RPMI8226 (cell line): ENCODE measurements around the gene RAB11B.
A peak's percentile ranks its signal among the peaks of the same experiment; 100 is the strongest.
"Not testable (repeated sequence)": the region's sequence is repeated elsewhere in the genome, so short reads cannot be mapped to it uniquely, and the experiment has no call there.

Source experiments
- DNase-seq: peaks from one replicate; pipeline ENCODE4 v3.0.0-alpha.2; 2015

Gene RAB11B

DNA sequence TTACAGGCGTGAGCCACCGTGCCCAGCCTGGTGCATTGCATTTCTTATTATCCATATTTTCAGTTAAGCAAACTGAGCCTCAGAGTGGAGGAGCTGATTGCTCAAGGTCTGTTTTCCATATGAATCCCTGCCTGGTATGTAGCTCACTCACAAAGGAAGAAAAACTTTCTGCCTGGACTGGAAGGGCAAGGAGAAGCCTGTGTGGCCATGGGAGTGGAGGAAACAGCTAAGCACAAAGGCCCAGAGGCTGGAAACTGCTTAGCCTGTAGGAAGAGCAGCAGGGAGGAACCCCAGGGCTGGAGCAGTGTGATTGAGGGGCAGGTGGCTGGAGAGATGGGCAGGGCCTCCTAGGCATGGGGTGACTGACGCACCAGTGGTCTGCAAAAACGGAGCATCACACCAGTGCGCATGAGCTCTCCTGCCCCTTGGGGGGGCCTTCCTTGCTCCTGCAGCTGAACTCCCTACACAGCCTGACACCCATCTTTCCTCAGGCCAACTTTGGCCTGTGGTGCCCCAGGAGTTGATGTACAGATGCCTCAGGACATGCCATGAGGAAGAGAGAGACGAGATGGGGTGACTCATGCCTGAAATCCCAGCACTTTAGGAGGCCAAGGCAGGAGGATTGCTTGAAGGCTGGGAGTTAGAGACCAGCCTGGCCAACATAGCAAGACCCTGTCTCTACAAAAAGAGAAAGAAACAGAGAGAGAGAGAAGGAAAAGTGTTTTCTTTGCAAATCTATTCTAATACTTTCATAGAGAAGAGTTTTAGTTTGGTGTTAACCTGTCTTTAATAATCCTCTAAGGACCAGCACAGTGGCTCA lies 51.8 kb downstream of the RAB11B start:
- no peak for DNase-seq

DNA sequence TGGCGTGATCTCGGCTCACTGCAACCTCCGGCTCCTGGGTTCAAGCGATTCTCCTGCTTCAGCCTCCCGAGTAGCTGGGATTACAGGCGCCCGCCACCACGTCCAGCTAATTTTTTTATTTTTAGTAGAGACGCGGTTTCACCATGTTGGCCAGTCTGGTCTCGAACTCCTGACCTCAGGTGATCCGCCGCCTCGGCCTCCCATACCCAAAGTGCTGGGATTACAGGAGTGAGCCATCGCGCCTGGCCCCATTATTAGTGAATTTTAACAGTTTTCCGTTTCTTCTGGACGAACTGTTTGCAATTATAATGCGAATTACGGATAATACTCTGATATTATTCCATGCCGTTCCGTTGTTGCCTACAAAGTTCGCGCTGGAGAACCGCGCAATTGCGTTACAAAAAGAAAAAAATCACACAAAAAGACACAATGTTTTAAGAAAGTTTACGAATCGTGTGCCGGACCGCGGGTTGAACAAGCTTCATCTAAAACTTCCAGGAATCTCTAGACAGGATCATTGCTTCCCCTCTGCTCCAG lies 54.0 kb downstream of the RAB11B start:
- DNase-seq, result not testable (repeated sequence)

DNA sequence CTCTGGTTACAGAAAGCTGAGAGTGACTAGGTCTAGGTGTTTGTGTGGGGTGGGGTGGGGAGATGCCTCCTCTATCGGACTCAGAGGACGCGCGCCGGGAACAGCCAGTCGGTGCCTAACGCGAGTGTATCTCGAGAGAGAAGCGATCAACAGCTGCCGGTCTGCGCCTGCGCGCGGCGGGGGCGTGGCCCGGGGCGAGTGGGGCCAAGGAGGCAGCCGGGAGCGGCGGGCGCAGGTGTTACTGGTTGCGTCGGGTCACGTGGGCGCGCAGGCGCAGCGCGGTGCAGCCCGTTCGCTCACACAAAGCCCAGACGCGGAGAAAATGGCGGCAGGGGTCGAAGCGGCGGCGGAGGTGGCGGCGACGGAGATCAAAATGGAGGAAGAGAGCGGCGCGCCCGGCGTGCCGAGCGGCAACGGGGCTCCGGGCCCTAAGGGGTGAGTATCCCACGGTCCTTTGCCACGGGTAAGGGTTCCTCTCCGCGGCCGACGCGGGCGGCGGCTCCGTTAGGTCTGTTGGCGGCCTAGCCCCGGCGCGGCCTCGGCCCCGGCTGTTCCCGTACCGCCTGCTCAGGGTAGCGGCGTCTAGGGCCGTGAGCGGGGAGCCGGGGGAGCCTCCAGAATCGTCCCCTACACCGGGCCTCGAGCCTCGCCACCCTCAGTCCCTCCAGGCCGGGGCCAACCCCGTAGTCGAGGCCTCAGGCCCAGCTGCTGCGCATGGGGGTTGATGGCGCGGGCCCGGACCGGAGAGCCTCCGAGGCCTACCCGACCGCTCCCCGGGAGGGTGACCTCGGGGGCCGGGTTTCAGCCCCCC lies 54.7 kb downstream of the RAB11B start, which contains the start of gene HNRNPM:
Gene HNRNPM, plus strand, starts transcription at position 299 of the 811 bp plus-strand sequence. Its CDS starts 24 bp downstream, at position 323.
- DNase-seq, result peak; percentile 99

DNA sequence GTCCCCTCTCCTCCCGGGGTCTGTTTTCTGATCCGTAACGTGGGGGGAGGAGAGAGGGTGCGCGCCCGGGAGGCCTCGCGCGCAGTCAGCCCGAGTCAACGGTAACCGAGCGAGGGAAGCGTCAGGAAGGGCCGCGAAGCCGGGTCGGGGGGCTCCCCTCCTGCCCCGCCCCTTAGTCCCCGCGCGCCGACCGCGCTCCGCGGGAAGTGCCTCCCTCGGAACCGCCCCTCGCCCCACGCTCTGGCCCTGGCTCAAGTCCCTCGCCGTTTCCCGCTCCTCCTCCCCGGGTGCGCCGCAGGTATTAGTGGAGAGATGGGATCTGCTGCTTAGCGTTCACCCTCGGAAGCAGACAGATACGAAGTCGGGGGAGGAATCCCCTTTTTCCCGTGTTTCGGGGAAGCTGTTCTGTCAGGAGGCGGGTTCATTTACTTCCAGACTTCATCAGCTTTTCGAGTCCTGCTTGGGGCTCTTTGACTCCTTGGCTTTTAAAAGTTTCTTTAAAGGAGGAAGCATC lies 55.4 kb downstream of the RAB11B start:
- peak; percentile 47 for DNase-seq

DNA sequence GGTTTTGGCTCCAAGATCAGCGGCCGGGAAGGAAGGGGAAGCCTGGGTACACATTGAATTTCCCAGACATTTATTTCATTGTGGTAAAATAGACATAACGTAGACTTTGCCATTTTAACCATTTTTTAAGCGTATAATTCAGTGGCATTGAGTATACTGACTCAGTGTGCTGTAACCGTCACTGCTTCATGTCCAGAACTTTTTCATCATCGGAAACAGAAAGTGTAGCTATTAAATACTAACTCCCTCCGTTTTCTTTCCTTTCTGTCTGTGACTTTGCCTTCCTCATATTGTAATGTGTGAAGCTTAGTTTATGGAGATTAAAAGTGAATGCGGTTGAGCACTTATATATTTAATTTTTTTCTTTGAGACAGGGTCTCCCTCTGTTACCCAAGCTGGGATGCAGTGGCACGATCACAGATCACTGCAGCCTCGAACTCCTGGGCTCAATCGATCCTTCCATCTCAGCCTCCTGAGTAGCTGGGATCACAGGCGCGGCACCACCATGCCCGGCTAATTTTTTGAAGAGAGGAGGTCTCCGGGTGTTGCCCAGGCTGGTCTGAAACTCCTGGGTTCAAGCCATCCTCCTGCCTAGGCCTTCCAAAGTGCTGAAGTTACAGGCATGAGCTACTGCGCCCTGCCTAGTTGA lies 56.0 kb downstream of the RAB11B start:
- no peak for DNase-seq

DNA sequence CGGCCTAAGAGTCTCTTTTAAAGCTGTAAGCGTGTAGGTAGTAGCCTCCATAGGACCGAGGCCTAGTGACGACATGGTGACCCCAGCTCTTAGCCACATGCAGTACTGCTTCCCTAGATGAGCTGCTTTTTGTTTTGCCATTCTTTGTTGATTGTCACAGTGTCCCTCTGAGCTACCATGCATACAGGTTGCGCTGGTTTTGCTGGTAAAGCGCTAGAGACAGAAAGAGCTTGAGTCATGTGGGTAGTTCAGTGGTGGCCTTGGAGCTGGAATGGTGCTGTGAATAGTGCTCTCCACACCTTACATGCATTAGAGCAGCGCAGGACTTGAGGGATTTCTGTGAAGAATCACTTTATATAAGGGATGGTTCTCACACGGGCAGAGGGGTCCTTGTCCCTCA lies 59.7 kb downstream of the RAB11B start:
- no peak for DNase-seq

DNA sequence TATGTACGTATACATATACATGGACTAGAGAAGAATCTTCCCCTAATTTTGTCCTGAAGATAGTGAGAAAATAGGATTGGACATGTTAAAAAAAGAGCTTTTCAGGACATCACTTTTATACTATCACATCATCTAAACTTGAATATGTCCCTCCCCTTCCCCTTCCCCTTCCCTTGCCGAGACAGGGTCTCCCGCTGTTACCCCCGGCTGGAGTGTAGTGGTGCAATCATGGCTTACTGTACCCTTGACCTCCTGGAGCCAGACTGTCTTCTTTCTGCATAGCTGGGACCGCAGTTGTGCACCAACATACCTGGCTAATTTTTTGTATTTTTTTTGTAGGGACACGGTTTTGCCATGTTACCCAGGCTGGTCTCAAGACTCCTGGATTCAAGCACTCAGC lies 61.2 kb downstream of the RAB11B start:
- no peak for DNase-seq

DNA sequence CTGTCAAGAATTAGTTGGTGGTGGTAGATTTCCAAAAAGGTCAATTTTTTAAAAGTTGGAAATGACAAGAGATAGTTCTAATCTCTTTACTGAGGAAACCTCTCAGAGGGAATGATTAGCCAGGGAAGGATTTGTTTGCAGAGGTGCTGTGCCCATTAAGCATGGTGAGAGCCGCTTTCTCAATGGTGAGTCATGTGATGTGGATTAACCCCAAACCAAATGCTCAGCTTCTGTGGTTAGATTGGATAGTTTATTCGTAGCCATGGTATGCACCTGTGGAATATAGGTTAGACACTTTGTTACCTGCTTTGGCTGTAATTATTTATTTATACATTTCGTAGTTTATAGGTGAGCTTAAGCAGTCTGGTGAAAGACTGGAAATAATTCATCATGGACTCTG lies 61.7 kb downstream of the RAB11B start:
- no peak for DNase-seq

DNA sequence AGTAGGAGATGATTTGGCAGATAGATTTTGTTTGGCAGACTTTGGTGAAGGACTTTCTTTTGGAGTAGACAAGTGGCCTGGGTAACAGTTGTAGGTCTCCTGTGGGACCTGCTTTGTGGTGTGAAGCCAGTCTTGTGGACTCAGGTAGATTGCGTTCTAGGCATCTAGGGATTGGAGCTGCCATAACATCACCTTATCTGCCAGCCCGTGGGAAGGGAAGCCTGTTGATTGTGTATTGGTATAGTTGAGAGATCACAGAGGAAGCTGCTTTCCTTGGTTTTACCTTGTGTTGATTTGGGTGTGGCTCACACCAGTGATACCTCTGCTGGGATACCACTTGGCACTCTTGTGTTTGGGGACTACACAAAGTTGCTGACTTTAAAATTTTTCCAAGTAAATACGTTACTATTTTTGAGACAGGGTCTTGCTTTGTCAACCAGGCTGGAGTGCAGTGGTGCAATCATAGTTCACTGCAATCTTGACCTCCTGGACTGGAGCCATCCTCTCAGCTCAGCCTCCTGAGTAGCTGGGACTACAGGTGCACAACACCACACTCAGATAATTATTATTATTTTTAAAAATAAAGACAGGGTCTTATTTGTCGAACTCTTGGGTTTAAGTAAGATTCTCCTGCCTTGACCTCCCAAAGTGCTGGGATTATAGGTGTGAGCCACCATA lies 62.4 kb downstream of the RAB11B start:
- DNase-seq, result no peak

DNA sequence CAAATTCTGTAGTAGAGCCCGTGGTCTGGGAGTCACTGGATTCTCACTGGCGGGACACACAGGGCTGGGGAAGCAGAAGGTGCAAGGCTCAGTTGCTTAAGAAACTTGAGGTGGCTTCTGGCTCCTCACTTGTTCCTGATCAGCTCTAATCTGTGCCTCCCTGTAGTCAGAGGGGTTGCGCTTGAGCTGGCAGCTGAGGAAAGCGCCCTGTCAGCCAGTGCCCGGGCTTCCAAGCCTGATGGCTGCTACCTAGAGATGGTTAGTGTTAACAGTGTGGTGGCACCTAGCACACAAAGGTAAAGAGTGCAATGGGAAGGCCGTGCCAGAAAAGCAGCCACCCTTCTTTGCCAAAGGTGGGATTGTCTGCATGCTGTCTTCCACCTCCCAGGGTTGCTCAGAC lies 63.5 kb downstream of the RAB11B start:
- DNase-seq, result no peak
